Measurements from ENCODE around the gene DACT2.
"Not testable (repeated sequence)": the region's sequence is repeated elsewhere in the genome, so short reads cannot be mapped to it uniquely, and the experiment has no call there.

Gene DACT2

DNA sequence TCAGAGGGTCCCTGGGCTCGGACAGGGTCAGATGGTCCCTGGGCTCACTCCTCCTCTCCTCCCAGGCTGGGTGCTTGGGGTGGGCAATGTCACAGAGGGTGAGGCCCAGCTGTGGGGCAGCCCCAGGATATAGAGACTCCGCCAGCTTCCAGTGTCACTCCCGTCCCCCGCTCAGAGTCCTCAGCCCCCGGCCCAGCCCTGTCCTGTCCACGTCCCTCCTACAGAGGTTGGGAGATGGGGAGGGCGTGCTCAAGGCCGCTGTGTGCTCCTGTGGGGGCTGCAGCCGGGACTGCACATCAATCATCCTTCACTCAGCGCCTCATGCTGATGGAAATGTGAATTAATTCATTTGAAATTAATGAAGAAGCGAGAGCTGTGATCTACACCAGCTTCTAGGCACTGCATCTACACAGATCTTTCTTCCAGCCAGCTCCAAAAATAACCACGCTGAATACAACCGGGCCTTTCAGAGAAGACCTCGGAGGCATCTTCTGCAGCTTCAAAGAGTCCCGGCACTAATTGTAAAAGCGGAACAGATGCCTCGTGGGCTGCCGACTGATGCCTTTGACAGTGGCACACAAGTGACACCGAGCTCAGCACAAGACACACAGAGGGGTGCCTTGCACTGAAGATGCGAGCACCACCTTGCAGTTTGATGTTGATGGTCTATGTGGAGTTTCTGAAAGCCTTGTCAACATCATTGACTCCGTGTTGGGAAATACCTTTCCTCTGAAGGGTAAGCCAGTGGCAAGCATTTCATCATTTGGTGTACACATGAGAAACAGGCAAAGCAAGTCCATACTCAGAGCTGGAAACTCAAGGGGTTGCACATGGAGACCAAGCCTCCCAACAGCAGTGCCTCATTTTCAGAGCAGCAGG is 39.3 kb downstream of the DACT2 start:
- DNase-seq, result no peak

DNA sequence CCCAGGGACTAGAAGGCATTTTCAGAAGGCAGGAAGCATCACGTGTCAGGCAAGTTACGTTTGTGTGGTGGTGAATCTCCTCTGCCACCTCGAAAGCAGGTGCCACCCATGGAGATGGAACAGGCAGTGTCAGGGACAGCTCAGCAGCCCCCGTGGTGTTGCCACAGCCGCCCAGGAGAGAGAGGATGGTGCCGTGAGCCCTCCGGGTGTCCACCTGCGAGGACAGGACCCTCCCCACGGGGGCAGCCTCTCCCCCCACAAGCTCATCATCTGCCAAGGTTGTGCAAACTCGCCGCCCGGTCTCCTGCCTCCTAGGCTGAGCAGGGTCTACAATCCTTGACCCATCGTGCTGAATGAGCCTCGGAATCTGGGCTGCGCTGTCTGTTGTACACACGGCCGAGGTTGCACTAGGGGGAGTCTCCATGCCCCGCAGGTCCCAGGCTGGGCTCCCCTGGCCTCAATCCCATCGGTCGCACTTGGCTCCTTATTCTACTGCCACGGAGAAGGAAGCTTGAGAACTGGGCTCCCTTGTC is 40.1 kb downstream of the DACT2 start:
- no peak for DNase-seq

DNA sequence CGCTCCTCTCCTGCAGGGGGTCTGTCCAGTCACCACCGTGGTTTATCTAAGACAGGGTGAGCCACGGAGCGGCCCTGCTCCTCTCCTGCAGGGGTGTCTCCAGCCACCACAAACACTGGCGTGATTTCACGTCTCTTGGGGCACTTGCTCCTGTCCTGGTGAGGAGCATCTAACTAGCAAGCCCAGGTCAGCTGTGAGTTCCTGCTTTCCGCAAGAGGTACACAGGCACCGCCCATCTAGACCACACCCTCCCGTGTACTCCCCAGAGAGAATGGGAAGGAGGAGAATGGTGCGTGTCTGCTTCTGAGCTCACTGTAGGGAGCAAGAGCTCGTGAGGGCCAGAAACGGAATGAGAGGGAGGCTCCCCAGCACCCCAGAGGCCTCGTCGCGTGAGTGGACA is 40.7 kb downstream of the DACT2 start:
- DNase-seq, result no peak

DNA sequence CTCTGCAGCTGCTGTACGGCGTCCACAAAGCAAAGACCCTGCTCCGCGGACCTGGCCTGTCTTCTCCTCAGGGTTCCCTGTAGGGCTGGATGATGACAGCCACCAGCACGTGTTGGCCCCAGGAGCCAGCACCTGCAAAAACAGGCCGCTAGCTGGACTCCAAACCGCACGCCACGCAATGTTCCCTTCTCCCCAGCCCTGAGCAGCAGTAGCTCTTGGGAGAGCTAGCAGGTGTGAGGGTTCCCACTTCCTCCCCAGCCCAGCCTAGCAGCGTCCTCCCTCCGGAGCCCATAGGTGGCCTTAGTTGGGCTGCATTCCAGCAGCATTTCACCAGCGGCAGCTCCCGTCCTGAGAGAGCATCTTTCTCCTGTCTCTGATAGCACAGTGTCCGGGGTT is 42.3 kb downstream of the DACT2 start:
- DNase-seq, result no peak

DNA sequence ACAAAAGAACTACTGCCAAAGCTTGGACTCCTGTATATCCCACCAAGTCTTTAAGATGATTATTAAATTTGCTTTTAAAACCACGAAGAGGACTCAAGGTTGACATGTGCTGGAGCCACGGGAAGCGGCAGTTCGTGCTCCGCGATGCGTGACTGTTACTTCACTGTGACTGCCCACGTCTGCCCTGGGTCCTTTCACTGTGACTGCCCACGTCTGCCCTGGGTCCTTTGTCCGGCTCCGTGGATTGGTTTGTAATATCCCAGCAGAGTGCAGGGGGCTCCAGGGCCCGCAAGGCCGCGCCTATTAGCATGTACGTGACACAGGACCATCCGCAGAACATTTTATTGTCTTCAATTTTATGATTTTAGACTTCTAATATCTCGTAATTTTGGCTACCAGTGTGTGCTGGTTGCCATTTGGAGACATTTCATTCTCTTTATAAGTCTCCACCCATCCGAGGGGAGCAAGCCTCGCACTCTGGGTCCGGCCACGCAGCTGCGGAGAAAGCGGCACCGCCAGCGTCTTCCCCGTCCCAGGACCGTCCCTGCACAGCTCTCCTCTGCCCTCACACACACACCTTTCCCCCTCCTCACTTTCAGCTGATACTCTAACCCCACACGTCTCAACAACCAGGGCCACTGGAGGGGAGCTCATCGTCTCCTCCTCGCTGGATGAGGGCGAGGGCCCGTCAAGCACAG is 42.9 kb downstream of the DACT2 start:
- no peak for DNase-seq

DNA sequence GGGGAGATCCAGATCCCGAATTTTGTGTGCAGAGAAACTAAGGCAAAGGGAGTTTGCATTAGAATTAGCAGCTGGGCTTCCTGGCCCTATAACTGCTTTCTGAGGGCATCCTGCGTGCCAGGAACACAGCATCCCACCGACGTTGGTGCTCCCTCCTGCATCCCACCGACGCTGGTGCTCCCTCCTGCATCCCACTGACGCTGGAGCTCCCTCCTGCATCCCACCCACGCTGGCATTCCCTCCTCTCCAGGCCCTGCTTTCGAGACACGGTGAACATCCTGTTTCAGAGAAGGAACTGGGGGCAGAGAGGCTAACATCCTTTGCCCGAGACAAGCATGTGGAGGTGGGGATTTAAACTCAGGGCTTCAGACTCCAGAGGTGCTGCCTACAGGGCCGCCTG is 44.4 kb downstream of the DACT2 start:
- DNase-seq, result no peak

DNA sequence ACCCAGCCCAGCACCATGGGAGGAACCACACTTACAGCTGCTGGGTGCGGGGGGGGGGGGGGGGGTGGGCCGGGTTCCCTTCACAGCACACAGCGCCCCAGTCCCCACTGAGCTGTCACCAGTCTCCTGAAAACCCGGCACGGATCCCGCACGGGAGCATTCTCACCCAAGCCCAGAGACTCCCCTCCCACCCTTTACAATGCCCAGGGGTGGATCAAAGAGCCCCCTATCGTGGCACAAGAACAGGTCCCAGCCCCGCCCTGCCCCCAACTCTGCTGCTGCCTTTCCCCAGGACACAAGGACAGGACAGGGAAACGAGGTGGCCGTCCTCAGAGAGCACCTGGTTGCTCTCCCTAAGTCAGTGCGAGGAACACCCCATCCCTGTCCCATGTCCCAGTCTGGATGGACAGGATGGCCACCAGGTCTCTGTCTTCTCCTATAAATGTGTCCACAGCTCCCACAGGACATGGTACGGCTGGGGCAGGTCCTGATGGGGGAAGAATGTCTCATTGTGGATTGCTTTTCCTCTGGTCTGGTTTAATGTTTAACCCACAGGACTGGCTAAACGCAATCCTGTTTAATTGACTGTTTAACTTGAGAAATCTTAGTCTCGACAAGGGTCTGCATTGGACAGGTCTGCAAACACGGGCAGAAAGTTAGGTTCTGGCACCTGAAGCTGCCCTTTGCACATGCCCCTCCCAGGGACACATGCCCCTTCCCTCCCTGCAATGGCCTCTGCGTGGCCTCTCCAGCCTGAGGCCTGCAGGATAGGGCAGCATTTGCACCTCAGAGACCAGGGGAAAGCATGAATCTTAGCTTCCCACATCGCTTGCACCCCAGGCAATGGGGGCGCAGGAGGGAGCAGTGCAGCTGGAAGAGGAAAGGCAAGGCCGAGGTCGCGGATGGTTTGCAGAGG is 45.3 kb downstream of the DACT2 start:
- DNase-seq, result no peak

DNA sequence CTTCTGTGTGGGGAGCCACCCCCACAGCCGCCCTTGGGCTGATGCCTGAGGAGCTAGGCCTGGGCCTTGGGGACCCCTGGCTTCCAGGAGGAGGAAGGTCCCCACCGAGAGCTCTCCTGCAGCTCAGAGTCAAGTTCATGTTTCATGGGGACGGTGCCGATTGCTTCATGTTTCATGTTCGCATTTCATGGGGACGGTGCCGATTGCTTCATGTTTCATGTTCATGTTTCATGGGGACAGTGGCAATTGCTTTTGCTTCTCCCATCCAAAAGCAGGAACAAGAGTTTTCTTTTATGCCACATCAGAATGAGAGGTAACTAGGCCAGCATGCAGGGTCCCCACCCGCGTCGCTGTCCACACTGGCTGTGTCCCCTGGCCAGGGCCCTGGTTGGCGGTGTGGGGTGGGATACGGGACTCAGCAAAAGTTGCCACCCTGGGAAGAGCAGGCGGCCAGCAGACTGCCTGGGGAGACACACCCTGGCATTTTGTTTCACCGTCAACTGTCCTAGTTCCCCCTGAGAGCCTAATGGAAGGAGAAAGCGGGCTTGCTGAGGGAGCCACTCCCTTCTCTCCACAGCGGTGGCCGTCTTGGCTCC is 46.0 kb downstream of the DACT2 start:
- DNase-seq, result no peak

DNA sequence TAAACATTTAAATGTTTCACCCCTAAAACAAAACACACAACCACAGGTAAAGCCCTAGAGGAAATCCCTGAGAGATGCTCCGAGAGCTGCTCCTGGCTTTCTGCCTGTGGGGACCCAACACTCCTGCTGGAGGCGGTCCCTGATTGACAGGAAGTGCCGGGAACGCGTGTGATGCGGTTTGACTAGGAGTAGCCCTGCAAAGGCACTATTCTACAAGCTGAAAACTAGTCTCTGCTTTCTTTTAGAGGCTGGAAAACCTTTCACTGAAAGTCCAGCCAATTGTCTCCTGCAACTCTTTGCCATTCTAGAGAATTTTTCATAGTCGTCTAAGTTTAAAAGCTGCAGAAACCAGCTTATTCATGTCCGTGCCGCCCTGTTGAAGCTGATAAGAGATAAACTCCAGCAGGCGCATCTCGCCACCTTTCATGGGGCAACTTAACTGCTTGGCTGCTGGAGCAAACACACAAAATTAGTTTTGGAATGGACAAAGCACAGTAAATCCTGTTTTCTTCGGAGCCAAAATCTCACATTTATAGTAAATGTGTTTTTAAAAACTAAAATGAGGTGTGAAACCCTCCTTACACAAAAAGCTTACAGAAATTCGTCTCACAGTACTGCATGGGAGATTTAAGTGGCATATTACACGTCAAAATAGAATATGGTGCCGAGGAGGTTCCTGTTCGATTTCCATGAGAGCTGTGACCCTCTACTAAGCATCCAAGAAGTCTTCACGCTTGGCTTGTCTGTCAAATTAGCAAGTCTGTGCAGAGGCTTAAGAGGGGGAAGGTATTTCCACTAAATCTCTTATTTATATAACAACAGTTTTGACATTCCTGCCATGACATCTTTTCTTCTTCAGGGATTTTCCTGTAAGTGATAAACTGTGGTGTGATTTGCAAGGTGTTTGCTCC is 46.9 kb downstream of the DACT2 start:
- DNase-seq, result no peak

DNA sequence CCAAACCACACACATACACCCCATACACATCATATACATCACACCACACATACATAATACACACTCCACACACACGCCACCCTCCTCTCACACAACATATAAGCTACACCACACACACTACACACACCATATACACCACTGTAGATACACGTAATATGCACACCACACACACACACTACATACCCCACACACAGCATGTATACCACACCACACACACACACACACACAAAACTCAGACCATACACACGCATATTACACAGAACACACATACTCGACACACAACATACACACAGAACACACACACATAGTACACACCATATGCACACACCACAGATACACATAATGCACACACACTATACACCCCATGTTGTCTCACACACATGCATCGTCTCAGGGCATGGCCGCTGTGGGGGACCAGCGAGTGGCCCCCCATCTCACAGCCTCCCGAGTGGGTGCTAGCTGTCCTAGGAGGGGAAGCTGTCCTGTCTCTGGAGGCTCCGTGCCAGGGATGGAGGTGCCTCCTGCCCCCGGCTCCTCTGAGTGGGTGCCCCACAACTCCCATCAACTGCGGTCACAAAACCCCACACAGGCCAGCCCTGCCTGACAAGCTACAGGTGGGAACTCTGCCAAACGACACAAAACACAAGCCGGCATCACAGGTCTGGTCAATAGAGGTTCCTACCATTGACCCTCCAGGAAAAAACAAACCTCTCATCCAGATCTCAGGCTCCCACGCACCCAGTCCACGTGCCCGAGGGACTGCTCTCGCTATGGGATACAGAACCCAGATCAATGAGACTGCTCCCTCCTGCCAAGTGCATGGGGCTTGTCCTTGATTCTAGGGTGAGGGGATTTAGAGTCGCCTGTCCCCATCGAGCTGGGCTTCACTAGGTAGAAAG is 49.1 kb downstream of the DACT2 start:
- DNase-seq, result no peak

DNA sequence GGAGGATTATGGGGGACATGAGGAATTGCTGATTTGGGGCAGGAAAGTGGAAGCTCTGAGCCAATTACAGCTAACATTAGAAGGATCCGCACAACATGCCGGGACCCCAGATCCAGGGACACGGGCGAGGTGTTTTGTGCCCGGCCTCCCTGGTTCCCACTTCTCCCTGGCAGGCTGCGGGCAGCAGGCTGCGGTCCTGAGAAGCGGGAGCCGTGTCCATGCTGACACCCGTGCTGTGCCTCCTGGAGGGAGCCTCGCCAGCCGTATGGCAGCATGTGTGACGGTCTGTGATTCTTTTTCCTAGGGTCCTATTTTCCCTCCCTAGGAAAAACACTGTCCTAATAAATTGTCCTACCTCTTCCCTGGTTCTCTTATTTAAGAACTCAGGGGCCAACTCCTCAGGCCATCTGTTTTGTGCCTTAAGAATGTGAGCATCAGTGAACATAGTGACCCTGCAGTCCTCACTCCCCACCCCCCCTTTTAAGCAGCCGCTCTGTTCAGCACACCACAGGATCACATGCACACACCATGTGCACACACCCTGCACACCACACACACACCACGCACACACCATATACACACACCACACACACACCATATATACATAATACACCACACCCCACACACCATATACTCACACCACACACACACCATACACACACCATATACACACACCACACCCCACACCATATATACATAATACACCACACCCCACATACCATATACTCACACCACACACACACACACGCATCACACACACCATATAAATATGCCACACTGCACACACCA is 49.9 kb downstream of the DACT2 start:
- no peak for DNase-seq

DNA sequence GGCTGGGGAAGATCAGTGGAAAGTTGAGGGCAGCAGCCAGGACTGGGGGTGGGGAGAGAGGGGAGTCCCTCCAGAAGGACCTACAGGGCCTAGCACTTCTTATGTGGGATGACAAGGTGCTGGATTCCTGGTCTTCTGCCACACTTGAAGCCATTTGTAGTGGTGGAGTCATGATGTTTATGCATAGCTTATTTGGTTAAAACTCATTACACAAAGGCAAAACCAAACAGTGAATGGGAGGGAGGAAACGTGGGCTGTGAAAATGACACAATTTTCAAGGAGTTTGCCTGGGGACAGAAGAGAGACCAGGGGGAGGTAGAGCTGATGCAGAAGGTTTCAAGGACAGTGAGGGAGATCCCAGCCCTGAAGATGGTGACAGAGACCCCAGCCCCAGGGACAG is 50.8 kb downstream of the DACT2 start:
- DNase-seq, result no peak

DNA sequence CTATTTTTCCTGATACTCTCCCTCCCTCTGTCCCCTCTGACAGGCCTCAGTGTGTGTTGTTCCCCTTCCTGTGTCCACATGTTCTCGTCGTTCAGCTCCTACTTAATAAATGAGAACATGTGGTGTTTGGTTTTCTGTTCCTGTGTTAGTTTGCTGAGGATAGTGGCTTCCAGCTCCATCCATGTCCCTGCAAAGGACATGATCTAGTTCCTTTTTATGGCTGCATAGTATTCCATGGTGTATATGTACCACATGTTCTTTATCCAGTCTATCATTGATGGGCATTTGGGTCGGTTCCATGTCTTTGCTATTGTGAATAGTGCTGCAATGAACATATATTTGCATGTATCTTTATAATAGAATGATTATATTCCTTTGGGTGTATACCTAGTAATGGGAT is 51.8 kb downstream of the DACT2 start:
- DNase-seq, result not testable (repeated sequence)

DNA sequence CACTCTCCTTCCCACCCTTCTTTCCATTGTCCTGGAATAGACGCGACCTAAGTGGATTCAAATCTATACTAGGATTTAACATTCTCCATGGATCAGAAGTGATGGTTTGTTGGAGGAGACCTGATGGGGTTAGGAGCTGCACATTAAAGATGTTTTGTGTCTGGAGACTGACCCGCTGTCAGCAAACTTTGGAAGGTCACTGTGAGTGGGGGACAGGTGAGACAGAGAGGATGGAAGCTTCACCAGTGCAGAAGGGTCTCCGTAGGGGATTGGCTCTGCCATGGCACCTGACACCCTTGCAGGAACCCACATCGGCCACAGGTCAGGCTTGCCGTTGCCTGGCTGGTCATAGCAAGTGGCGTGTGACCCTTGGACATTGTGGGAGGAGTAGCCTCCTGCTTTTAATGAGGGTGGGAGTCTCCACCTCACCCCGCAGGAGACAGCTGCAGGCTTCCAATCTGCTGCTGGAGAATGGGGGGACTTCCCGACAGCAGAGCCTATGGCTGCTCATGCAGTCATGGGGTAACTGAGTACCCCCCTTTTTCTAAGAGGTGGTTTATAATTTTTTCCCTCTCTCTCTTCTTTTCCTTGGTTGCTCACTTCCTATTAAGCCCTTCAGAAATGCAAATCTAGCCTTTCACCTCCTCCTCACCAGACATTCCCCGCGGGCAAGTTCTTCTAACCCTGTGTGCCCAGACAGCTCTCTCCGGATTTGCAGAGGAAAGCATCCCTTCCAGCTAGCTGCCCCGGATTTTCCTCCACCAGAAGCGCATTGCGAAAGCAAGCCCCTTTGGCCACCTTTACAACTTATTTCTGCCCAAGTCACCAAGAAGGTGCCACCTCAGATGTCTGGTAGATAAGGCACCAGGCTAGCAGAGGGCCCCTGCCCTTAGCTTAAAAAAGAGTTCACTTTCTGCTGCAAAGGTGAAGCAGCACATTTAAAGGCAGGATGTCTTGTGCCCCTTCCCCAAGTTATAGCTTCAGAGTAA is 53.5 kb downstream of the DACT2 start:
- no peak for DNase-seq

DNA sequence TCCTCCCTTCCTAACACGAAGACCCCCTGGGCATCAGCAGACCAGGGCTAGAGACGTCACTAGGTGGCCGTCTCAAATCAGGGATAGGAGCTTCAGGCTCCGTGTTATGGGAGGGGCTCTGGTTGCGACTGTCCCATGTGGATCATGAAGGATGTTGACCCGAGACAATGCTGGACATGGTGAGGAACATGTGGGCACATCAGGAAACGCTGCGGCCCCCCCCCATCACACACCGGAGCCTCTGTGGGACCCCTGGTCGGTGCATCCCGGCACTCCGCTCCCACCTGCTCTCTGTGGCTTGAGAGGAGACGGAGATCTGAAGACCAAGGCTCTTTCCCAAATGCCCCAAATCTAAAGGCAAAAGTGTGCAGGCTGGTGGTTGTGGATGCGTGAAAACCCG is 54.2 kb downstream of the DACT2 start:
- DNase-seq, result no peak

DNA sequence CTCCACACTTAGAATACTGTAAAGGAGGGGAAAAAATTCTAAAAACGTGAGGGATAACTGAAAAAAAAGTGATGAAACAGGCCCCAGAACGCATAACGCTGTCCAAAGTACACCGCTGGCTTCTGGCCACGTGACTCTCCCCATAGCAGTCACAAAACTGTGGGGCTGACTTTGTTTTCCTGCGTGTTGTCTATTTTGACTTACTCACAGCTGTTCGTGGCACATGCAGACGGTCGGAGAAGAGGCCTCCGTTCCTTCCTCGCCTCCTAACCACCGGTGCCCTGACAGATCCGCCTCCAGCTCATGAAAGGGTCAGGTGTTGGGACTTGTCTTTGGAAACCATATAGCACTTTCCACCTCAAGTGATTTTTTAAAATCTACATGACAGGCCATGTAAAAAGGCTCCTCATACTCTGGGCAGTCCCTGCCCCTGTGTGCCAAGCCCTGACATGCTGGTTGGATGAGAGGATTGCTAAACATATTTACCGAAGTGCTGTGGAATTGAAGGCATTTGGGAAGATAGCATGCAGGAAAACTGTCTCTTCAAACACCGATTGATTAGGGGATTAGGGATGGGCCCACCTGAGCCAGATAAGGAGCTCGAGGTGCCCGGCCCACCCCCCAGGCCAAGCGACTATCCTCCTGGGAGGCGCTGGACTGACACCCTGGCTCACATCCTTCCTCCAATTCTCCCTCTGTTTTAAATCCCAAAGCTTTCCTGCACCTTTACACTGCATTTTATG is 54.8 kb downstream of the DACT2 start:
- no peak for DNase-seq

DNA sequence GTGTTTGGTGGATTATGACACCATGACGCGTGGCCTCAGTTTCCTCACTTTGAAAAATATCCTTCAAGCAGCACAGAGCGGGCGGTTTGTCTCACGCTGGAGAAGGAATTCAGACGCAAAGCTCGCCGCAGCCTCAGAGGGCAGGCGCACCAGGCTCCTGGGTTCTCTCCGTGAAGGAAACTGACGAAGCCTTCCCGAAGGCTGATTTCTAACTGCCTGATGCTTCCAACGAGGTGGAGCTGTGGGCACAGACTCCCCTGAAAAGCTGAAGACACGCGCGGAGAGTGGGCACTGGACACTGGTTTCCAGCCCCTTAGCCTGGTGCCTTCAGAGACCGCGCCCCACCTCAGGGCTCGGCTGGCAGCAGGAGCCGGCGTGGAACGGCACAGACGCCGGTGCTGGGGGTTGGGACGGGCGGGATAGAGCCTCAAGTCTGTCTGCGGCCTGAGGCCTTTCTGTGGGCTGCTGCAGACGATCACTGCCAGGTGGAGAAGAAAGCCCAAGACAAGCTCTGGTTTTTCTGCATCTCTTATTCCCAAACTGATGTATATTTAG is 56.1 kb downstream of the DACT2 start:
- no peak for DNase-seq

All from activated naive CD4-positive, alpha-beta T cell treated with Interleukin-2 at 50 U/mL for 16 hours (primary cell).